Measurements from ENCODE around the gene COX7A2.

The COX7A2 gene

GRCh38 chr6:75282706-75283105, 39.1 kb upstream of the COX7A2 start:
- no peak for TF ChIP-seq CTCF (IDR thresholded peaks at IDR 0.05)
- Mint-ChIP-seq H3K27ac (no peak overlapping the region), H3K36me3 (ENCODE audit: low read depth) (peaks cover 9% of the 10 kb centered on the region), H3K9me3 (no peaks in the 10 kb centered on the region), H3K4me1 (peaks cover 39% of the 10 kb centered on the region), H3K27me3 (ENCODE audit: low read depth, poor library complexity) (no peaks in the 10 kb centered on the region), H3K4me3 (no peak overlapping the region)
- no peak for DNase-seq

GRCh38 chr6:75281653-75282052, 38.1 kb upstream of the COX7A2 start:
- Mint-ChIP-seq H3K4me1 (peaks cover 34% of the 10 kb centered on the region), H3K27me3 (ENCODE audit: low read depth, poor library complexity) (no peaks in the 10 kb centered on the region), H3K4me3 (peak overlapping the region; percentile 72), H3K27ac (no peak overlapping the region), H3K36me3 (ENCODE audit: low read depth) (peaks cover 14% of the 10 kb centered on the region), H3K9me3 (no peaks in the 10 kb centered on the region)
- TF ChIP-seq CTCF (IDR thresholded peaks at IDR 0.05): no peak
- DNase-seq: no peak

- TF ChIP-seq CTCF (IDR thresholded peaks at IDR 0.05): no peak
- H3K4me1 Mint-ChIP-seq: peaks cover 28% of the 10 kb centered on the region
- H3K36me3 Mint-ChIP-seq (ENCODE audit: low read depth): peaks cover 27% of the 10 kb centered on the region
- H3K4me3 Mint-ChIP-seq: peak overlapping the region; percentile 46
- no peak overlapping the region for H3K27ac Mint-ChIP-seq
- H3K9me3 Mint-ChIP-seq: peaks cover under 1% of the 10 kb centered on the region
- DNase-seq: no peak
- H3K27me3 Mint-ChIP-seq (ENCODE audit: low read depth, poor library complexity): no peaks in the 10 kb centered on the region
Measured at GRCh38 chr6:75280131-75280855, 36.7 kb upstream of the COX7A2 start.

DNA sequence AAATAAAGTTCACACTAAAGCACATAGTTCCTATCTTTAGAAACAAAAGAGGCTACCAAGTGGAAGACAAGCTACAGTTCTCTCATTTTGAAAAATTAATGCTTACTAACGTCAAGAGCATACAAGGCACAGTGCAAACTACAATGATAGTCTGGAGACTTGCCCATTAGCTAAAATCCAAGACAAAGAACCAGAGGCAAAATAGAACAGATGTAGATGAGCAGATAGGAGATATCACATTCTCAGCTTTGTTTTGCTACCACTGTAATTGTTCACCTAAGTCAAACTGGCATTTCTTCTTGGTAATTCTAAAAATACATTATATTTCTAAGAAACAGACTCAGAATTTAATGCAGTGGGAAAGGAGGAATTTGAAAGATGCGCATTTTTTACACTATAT, 35.8 kb upstream of the COX7A2 start:
- Mint-ChIP-seq H3K27me3 (ENCODE audit: low read depth, poor library complexity) (no peaks in the 10 kb centered on the region), H3K27ac (no peak overlapping the region), H3K9me3 (peaks cover 5% of the 10 kb centered on the region), H3K36me3 (ENCODE audit: low read depth) (peaks cover 35% of the 10 kb centered on the region), H3K4me1 (peaks cover 28% of the 10 kb centered on the region), H3K4me3 (no peak overlapping the region)
- TF ChIP-seq CTCF (IDR thresholded peaks at IDR 0.05): no peak
- DNase-seq: no peak

GRCh38 chr6:75278474-75279077, 35.0 kb upstream of the COX7A2 start:
- no peak for TF ChIP-seq CTCF (IDR thresholded peaks at IDR 0.05)
- peaks cover 10% of the 10 kb centered on the region for H3K9me3 Mint-ChIP-seq
- H3K4me1 Mint-ChIP-seq: peaks cover 28% of the 10 kb centered on the region
- H3K27ac Mint-ChIP-seq: no peak overlapping the region
- H3K36me3 Mint-ChIP-seq (ENCODE audit: low read depth): peaks cover 43% of the 10 kb centered on the region
- no peak for DNase-seq
- no peak overlapping the region for H3K4me3 Mint-ChIP-seq
- no peaks in the 10 kb centered on the region for H3K27me3 Mint-ChIP-seq (ENCODE audit: low read depth, poor library complexity)

GRCh38 chr6:75275067-75275466, 31.5 kb upstream of the COX7A2 start:
- TF ChIP-seq CTCF (IDR thresholded peaks at IDR 0.05): no peak
- Mint-ChIP-seq H3K9me3 (peaks cover 36% of the 10 kb centered on the region), H3K4me1 (peaks cover 20% of the 10 kb centered on the region), H3K27me3 (ENCODE audit: low read depth, poor library complexity) (no peaks in the 10 kb centered on the region), H3K27ac (no peak overlapping the region), H3K4me3 (no peak overlapping the region), H3K36me3 (ENCODE audit: low read depth) (peaks cover 76% of the 10 kb centered on the region)
- no peak for DNase-seq
